C4-2B (cell line): ENCODE results near the gene SLC38A1.

ENCODE experiments used
- H3K27ac ChIP-seq: fragments of 450-650 bp; 2 replicates; pipeline ENCODE4 v1.5.1; 2017
- ZFX ChIP-seq: fragments of 450-650 bp; IDR thresholded peaks from 2 replicates; pipeline ENCODE4 v1.6.1; 2017
- TF ChIP-seq, protein P1 (sequence below): fragments of 450-650 bp; conservative IDR thresholded peaks from 2 replicates; pipeline ENCODE4 v1.5.1; 2017; ENCODE audit warnings: mild to moderate bottlenecking

Gene SLC38A1

DNA sequence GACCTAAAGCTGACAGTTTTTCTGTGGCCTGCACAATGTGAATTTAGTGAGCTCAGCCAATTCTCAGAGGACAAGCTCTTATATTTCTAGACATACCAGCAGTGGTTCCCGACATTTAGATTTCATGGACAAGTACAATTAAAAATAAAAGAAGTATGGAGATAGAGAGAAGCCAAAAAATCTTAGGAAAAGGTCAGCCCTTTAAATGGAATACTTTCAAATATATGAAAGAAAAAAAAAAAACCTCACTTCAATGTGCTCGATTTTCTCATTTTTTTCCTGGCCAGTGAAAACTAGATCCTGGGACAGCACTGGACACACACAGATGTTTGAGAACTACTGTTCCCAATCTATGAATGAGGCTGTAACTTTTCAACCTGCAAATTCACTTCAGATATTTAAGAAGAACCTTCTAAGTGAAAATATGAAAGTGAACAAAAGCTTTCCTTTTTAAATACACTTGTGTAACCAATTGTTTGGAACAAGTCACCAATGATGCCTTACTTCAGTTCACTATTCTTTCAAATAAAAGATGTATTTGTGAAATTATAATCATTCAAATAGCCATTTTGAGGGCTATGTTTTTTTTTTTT, 109.4 kb downstream of the SLC38A1 start:
- H3K27ac ChIP-seq = no peak overlapping the region
- no peak for TF ChIP-seq ZFX

DNA sequence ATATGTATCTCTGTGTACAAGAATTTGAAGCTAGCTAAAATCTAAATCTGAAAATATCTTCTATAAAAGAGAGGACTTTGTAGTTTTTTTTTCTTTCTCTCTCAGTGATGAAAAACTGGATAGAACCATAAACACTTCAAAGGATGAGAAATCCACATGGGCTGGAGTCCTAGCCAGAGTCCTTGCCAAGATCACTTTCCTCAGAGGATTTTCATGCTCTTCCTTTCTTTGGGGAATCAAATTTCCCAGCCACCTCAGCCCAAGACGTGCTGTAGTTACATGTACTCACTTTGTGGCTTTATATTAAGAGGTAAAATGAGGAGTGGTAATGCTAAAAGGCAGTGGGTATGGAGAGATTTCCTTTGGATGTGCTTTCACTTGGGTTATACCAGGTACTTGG, 110.3 kb downstream of the SLC38A1 start:
- no peak for TF ChIP-seq ZFX
- TF ChIP-seq, protein P1, sequence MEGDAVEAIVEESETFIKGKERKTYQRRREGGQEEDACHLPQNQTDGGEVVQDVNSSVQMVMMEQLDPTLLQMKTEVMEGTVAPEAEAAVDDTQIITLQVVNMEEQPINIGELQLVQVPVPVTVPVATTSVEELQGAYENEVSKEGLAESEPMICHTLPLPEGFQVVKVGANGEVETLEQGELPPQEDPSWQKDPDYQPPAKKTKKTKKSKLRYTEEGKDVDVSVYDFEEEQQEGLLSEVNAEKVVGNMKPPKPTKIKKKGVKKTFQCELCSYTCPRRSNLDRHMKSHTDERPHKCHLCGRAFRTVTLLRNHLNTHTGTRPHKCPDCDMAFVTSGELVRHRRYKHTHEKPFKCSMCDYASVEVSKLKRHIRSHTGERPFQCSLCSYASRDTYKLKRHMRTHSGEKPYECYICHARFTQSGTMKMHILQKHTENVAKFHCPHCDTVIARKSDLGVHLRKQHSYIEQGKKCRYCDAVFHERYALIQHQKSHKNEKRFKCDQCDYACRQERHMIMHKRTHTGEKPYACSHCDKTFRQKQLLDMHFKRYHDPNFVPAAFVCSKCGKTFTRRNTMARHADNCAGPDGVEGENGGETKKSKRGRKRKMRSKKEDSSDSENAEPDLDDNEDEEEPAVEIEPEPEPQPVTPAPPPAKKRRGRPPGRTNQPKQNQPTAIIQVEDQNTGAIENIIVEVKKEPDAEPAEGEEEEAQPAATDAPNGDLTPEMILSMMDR = no peak

DNA sequence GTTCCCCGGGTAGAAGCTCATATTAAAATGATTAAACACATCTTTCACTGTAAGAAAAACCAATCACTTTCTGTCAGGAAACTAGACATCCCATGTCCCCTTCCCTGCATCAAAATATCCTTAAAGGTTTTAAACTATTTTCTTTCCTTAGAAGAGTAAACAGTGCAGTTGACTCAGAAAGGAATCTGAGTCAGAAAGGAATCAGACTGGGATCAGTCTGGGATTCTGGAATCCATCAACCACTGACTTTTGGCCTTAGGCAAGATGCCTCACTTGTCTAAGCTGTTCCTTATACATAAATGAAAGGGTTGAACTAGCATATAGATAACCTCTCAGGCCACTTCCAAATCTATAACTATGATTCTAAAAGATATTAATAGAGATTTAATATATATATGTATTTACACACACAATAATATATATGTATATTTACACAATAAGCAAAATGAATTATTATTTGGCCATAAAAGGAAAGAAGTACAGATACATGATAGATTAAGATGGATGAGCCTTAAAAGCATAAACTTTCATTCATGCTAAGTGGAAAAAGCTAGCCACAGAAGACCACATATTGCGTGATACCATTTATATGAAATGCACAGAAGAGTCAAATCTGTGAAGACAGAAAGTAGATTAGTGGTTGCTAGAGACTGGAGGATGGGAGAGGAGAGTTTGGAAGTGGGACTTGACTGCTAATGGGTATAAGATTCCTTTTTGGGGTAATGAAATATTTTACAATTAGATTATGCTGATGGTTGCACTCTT, 114.4 kb downstream of the SLC38A1 start:
- TF ChIP-seq, protein P1 = no peak
- TF ChIP-seq ZFX = no peak
- H3K27ac ChIP-seq = no peak overlapping the region

More for the DNA sequence above, 110.3 kb downstream of the SLC38A1 start:
- H3K27ac ChIP-seq = no peak overlapping the region

DNA sequence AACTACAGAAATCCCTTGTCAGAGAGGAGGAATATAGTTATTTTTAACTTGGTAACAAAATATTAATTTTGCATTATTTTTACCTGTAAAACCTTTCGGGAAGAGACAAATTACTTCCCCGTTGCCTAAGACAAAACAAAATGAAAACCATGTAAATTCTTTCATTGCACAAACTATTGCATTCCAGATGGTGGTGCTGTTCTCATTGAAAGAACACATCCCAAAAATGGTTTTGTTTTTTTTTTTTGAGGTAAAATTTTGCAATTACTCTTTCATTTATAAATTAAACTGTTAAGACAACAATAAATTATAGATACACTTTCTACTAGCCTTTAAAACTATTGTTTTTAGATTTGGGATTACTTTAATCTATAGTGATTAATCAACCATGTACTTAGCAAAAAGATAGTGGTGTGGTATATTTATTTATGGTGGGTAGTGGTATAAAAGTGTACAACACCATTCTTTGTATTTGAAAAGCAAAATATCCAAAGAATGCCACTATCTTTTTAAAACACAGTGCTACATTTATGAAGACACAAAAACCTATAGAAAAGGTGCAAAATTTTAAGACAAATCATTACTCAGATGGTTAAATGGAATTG, 115.5 kb downstream of the SLC38A1 start:
- TF ChIP-seq, protein P1 = peak; percentile 87
- no peak for TF ChIP-seq ZFX
- H3K27ac ChIP-seq = no peak overlapping the region

DNA sequence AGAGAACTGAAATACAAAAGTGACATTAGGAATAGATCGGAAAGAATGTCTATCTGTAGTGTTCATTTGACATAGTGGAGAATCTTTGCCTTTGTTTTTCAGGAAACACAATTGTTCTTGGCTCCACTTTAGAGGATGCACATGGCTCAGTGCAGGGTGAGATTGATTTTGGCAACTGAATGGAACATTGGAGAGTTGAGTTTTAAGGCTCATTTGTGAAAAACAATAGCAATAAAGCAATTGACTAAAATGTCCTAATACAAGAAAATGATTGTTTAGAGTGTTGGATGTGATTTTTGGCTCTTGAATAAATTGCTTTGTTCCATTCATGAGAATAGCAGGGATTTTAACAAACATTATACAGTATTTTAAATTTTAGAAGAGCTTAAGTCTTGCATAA, 116.4 kb downstream of the SLC38A1 start:
- no peak for TF ChIP-seq ZFX
- TF ChIP-seq, protein P1 = no peak

DNA sequence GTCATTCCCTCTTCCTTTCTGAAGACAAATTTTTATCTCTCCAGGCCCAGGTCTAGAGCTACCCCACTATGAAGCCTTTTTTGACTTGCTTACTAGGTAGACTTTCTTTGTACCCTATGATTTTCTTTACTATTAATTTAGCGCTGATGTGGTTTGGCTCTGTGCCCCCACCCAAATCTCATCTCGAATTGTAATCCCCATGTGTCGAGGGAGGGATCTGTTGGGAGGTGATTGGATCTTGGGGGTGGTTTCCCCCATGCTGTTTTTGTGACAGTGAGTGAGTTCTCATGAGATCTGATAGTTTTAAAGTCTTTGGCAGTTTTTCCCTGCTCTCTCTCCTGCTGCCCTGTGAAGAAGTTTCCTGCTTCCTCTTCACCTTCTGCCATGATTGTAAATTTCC, 118.1 kb downstream of the SLC38A1 start:
- H3K27ac ChIP-seq = peak overlapping the region; percentile 28; the same call in 1 of the 2 replicates
- TF ChIP-seq, protein P1 = no peak
- no peak for TF ChIP-seq ZFX

More for the DNA sequence above, 116.4 kb downstream of the SLC38A1 start:
- no peak overlapping the region for H3K27ac ChIP-seq

DNA sequence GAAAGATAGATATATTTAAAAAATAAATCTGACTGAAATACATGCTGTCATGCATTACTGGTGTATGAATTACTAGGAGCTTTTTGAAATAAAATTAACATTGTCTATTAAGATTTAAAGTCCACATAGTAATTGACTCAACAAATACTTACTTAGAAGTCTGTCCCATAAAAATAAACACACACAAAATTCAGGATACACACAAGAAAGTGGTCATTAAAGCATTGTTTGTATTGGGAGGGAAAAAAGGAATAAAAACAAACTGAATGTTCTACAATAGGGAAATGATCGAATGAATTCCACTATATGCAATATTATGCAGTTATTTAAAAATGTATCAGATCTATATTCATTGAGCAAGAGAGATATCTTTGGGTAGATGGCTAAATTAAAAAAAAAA, 118.9 kb downstream of the SLC38A1 start:
- TF ChIP-seq, protein P1 = no peak; the same call in 1 of the 2 replicates
- no peak for TF ChIP-seq ZFX

More for the DNA sequence above, 118.9 kb downstream of the SLC38A1 start:
- no peak overlapping the region for H3K27ac ChIP-seq
